ENCODE data around the gene PTPRF.

PTPRF gene

DNA sequence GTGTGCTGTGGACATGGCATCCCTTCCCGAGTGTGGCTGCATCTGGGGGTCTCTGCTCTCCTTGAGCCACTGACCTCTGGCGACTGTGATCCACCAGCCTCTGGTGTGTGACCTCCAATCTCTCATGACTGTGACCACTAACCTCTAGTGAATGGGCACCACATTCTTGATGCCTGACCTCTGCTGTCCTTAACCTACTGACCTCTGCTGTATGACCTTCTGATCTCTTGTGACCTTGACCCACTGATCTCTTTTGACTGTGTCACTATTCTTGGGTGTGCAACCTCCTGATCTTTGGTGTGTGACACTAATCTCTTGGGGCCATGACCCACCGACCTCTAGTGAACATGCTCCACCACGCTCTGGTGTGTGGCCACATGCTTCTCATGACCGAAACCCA lies 73.5 kb downstream of the PTPRF start:
- H3K4me3 ChIP-seq (ENCODE audit: low read depth in 1 of 2, low read length in 1 of 2): no peak overlapping the region

DNA sequence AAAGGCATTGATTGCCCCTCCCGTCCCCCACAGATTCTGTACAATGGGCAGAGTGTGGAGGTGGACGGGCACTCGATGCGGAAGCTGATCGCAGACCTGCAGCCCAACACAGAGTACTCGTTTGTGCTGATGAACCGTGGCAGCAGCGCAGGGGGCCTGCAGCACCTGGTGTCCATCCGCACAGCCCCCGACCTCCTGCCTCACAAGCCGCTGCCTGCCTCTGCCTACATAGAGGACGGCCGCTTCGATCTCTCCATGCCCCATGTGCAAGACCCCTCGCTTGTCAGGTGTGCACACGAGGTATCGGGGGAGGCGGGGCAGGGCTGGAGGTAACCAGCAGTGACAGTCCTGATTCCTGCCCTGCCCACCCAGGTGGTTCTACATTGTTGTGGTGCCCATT lies 74.5 kb downstream of the PTPRF start:
- H3K27ac ChIP-seq: no peak overlapping the region
- no peaks in the 10 kb centered on the region for H3K27me3 ChIP-seq
- H3K9me3 ChIP-seq: no peaks in the 10 kb centered on the region
- no peak overlapping the region for H3K4me3 ChIP-seq (ENCODE audit: low read depth in 1 of 2, low read length in 1 of 2)
- TF ChIP-seq, protein P1, sequence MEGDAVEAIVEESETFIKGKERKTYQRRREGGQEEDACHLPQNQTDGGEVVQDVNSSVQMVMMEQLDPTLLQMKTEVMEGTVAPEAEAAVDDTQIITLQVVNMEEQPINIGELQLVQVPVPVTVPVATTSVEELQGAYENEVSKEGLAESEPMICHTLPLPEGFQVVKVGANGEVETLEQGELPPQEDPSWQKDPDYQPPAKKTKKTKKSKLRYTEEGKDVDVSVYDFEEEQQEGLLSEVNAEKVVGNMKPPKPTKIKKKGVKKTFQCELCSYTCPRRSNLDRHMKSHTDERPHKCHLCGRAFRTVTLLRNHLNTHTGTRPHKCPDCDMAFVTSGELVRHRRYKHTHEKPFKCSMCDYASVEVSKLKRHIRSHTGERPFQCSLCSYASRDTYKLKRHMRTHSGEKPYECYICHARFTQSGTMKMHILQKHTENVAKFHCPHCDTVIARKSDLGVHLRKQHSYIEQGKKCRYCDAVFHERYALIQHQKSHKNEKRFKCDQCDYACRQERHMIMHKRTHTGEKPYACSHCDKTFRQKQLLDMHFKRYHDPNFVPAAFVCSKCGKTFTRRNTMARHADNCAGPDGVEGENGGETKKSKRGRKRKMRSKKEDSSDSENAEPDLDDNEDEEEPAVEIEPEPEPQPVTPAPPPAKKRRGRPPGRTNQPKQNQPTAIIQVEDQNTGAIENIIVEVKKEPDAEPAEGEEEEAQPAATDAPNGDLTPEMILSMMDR (IDR thresholded peaks at IDR 0.05): no peak
- no peaks in the 10 kb centered on the region for H3K36me3 ChIP-seq
- H3K4me1 ChIP-seq (ENCODE audit: control insufficient read depth in 1 of 2, insufficient read depth in 1 of 2, low read depth in 1 of 2, low read length in 1 of 2): no peaks in the 10 kb centered on the region

More for the DNA sequence above, 73.5 kb downstream of the PTPRF start:
- TF ChIP-seq, protein P1 (IDR thresholded peaks at IDR 0.05): no peak
- Histone ChIP-seq H3K9me3 (no peaks in the 10 kb centered on the region), H3K27me3 (no peaks in the 10 kb centered on the region), H3K4me1 (ENCODE audit: control insufficient read depth in 1 of 2, insufficient read depth in 1 of 2, low read depth in 1 of 2, low read length in 1 of 2) (no peaks in the 10 kb centered on the region), H3K36me3 (no peaks in the 10 kb centered on the region), H3K27ac (no peak overlapping the region)

DNA sequence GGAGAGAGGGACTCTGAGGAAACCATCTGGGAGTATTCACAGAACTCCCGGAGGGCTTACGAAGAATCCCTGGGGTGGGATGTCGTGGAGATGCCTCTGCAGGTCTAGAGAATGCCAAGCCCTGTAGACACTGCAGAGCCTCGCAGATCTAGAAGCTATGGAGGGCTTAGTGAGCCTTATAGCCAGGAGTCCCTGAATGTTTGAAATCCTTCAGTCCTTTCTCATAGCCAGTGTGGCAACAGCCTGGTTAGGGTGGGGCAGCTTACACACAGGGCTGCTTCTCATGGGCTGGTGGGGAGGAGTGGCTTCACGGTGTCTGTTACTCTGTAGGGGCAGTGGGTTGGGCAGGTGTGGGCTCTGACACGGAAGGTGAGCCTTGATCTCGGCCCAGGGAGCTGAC lies 75.1 kb downstream of the PTPRF start:
- no peak overlapping the region for H3K27ac ChIP-seq
- TF ChIP-seq, protein P1 (IDR thresholded peaks at IDR 0.05): no peak
- no peak overlapping the region for H3K4me3 ChIP-seq (ENCODE audit: low read depth in 1 of 2, low read length in 1 of 2)
- no peaks in the 10 kb centered on the region for H3K36me3 ChIP-seq
- no peaks in the 10 kb centered on the region for H3K4me1 ChIP-seq (ENCODE audit: control insufficient read depth in 1 of 2, insufficient read depth in 1 of 2, low read depth in 1 of 2, low read length in 1 of 2)
- H3K27me3 ChIP-seq: no peaks in the 10 kb centered on the region
- no peaks in the 10 kb centered on the region for H3K9me3 ChIP-seq

DNA sequence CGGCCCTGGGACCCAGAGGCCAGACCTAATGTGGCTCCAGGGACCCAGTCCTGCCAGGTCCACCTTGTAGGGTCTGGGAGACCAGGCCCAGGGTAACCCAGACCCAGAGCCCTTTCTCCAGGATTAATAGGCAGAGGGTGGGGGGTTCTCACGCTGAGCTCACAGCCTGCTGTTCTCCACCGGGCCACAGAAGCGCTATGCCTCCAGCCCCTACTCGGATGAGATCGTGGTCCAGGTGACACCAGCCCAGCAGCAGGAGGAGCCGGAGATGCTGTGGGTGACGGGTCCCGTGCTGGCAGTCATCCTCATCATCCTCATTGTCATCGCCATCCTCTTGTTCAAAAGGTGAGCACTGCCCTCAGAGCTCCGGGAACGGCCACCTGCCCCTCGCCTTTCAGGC lies 75.9 kb downstream of the PTPRF start:
- TF ChIP-seq, protein P1 (IDR thresholded peaks at IDR 0.05): no peak
- no peak overlapping the region for H3K4me3 ChIP-seq (ENCODE audit: low read depth in 1 of 2, low read length in 1 of 2)
- H3K27me3 ChIP-seq: no peaks in the 10 kb centered on the region
- H3K9me3 ChIP-seq: no peaks in the 10 kb centered on the region
- H3K36me3 ChIP-seq: no peaks in the 10 kb centered on the region
- H3K4me1 ChIP-seq (ENCODE audit: control insufficient read depth in 1 of 2, insufficient read depth in 1 of 2, low read depth in 1 of 2, low read length in 1 of 2): no peaks in the 10 kb centered on the region
- no peak overlapping the region for H3K27ac ChIP-seq

DNA sequence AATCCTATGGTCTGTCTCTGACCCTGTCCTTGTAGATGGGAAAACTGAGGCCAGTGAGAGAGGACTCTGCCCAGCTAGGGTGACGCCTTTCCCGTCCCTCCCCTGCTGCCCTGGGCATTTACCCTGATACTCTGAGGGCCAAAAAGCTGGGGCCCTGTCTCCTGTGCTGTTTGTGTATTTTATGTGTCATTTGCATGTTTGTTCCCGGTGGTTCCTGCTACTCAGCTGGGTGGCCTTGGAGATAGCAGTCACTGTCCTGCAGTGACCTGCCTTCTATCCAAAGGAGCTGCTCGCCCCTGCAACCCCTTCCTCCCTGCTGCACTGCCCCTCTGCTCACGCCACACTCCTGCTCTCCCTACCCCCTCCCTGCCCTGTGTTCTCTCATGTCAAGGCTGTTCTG lies 78.1 kb downstream of the PTPRF start:
- H3K27me3 ChIP-seq: no peaks in the 10 kb centered on the region
- no peaks in the 10 kb centered on the region for H3K4me1 ChIP-seq (ENCODE audit: control insufficient read depth in 1 of 2, insufficient read depth in 1 of 2, low read depth in 1 of 2, low read length in 1 of 2)
- no peak overlapping the region for H3K27ac ChIP-seq
- no peaks in the 10 kb centered on the region for H3K36me3 ChIP-seq
- H3K4me3 ChIP-seq (ENCODE audit: low read depth in 1 of 2, low read length in 1 of 2): no peak overlapping the region
- TF ChIP-seq, protein P1 (IDR thresholded peaks at IDR 0.05): no peak
- H3K9me3 ChIP-seq: no peaks in the 10 kb centered on the region

DNA sequence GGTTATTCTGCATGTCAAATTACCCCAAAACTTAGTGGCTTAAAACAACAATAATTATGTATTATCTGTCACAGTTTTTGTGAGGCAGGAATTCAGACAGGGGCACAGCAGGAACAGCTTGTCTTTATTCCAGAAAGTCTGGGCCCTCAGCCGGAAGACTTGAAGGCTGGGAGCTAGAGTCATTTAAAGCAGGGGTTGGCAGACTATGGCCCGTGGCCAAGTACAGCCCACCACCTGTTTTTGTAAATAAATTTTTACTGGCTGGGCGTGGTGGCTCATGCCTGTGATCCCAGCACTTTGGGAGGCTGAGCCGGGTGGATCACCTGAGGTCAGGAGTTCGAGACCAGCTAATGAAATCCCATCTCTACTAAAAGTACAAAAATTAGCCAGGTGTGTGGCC lies 79.7 kb downstream of the PTPRF start:
- TF ChIP-seq, protein P1 (IDR thresholded peaks at IDR 0.05): no peak
- no peaks in the 10 kb centered on the region for H3K27me3 ChIP-seq
- no peak overlapping the region for H3K27ac ChIP-seq
- H3K4me3 ChIP-seq (ENCODE audit: low read depth in 1 of 2, low read length in 1 of 2): no peak overlapping the region
- H3K9me3 ChIP-seq: no peaks in the 10 kb centered on the region
- H3K4me1 ChIP-seq (ENCODE audit: control insufficient read depth in 1 of 2, insufficient read depth in 1 of 2, low read depth in 1 of 2, low read length in 1 of 2): no peaks in the 10 kb centered on the region
- no peaks in the 10 kb centered on the region for H3K36me3 ChIP-seq
